Embryonic facial prominence (tissue), 1 donor: ENCODE data around the gene CRY2.
"Not testable (repeated sequence)": the region's sequence is repeated elsewhere in the genome, so short reads cannot be mapped to it uniquely, and the experiment has no call there.

ENCODE experiments used
- DNase-seq: peaks from one replicate; pipeline ENCODE4 v3.0.0-alpha.2; 2016; ENCODE audit errors: extremely low spot score

CRY2 gene

GRCh38 chr11:45899448-45900174 is 52.3 kb downstream of the CRY2 start:
- DNase-seq = peak; percentile 65

- not testable (repeated sequence) for DNase-seq
These were observed 53.0 kb downstream of the CRY2 start for GRCh38 chr11:45900175-45900800.

GRCh38 chr11:45900916-45901617 is 53.8 kb downstream of the CRY2 start:
- DNase-seq = no peak

GRCh38 chr11:45901626-45902025 is 54.4 kb downstream of the CRY2 start:
- no peak for DNase-seq

- no peak for DNase-seq
These were observed 55.4 kb downstream of the CRY2 start for GRCh38 chr11:45902452-45903380.

GRCh38 chr11:45904309-45904915 is 57.1 kb downstream of the CRY2 start:
- no peak for DNase-seq

- DNase-seq = no peak
These were observed 57.8 kb downstream of the CRY2 start for GRCh38 chr11:45905095-45905494.

- DNase-seq = not testable (repeated sequence)
These were observed 58.3 kb downstream of the CRY2 start for GRCh38 chr11:45905576-45905975.

GRCh38 chr11:45906096-45906682 is 58.9 kb downstream of the CRY2 start:
- no peak for DNase-seq

GRCh38 chr11:45906965-45907611 is 59.8 kb downstream of the CRY2 start, which contains the start of gene FREY1:
Gene FREY1 (minus strand): TSS chr11:45907271. CDS start chr11:45907245, 26 bp downstream.
- no peak for DNase-seq

- DNase-seq = no peak
These were observed 60.7 kb downstream of the CRY2 start for GRCh38 chr11:45907911-45908370.

- no peak for DNase-seq
These were observed 62.6 kb downstream of the CRY2 start for GRCh38 chr11:45909594-45910475.

- no peak for DNase-seq
These were observed 63.3 kb downstream of the CRY2 start for GRCh38 chr11:45910623-45911022.

GRCh38 chr11:45913514-45913913 is 66.2 kb downstream of the CRY2 start:
- no peak for DNase-seq

- DNase-seq = no peak
These were observed 66.8 kb downstream of the CRY2 start for GRCh38 chr11:45913942-45914635.

- DNase-seq = no peak
These were observed 68.2 kb downstream of the CRY2 start for GRCh38 chr11:45915446-45915845.

GRCh38 chr11:45917286-45917622 is 70.0 kb downstream of the CRY2 start:
- peak; percentile 5 for DNase-seq

GRCh38 chr11:45917623-45918330 is 70.5 kb downstream of the CRY2 start, which contains the start of gene PEX16:
Gene PEX16 (minus strand): TSS chr11:45917877. CDS start chr11:45917811, 66 bp downstream.
- DNase-seq = peak; percentile 97
